Measurements from ENCODE around the gene HOOK1.

GRCh38 chr1:59856725-59857338, 42.1 kb downstream of the HOOK1 start:
- TF ChIP-seq CTCF (IDR thresholded peaks at IDR 0.05) (no peak), E2F1 (CRISPR knock-in tag; IDR thresholded peaks at IDR 0.05) (no peak)
